C4-2B (cell line): ENCODE measurements around the gene MTHFS.
"Not testable (repeated sequence)": the region's sequence is repeated elsewhere in the genome, so short reads cannot be mapped to it uniquely, and the experiment has no call there.

Source experiments
- ZFX ChIP-seq: fragments of 450-650 bp; IDR thresholded peaks from 2 replicates; pipeline ENCODE4 v1.6.1; 2017
- TF ChIP-seq, protein P1 (sequence below): fragments of 450-650 bp; conservative IDR thresholded peaks from 2 replicates; pipeline ENCODE4 v1.5.1; 2017; ENCODE audit warnings: mild to moderate bottlenecking

DNA sequence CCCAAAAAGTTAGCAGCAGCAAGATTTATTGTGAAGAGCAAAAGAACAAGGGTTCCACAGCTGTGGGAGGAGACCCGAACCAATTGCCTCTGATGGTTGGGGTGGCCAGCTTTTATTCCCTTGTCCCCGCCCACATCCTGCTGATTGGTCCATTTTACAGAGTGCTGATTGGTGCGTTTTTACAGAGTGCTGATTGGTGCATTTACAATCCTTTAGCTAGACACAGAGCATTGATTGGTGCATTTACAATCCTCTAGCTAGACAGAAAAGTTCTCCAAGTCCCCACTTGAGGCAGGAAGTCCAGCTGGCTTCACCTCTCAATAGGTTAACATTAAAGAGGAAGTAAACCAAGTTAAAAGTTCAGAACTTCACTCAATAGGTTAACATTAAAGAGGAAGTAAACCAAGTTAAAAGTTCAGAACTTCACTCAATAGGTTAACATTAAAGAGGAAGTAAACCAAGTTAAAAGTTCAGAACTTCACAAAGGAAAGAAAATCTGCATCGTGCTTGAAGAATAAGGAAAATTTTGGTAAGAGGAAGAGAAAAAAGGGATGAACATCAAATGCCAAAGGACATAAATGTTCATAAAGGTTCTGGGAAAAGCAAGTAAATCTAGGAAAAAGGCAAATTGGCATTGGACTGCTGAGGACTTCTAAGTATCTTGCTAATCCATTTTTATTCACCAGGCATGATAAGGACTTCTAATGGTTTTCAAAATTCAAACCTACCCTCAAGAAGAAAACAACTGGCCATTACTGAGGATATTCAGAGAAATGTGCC is 12.9 kb upstream of the MTHFS start:
- TF ChIP-seq, protein P1, sequence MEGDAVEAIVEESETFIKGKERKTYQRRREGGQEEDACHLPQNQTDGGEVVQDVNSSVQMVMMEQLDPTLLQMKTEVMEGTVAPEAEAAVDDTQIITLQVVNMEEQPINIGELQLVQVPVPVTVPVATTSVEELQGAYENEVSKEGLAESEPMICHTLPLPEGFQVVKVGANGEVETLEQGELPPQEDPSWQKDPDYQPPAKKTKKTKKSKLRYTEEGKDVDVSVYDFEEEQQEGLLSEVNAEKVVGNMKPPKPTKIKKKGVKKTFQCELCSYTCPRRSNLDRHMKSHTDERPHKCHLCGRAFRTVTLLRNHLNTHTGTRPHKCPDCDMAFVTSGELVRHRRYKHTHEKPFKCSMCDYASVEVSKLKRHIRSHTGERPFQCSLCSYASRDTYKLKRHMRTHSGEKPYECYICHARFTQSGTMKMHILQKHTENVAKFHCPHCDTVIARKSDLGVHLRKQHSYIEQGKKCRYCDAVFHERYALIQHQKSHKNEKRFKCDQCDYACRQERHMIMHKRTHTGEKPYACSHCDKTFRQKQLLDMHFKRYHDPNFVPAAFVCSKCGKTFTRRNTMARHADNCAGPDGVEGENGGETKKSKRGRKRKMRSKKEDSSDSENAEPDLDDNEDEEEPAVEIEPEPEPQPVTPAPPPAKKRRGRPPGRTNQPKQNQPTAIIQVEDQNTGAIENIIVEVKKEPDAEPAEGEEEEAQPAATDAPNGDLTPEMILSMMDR, result not testable (repeated sequence)
- TF ChIP-seq ZFX, result not testable (repeated sequence)
